ENCODE results near the gene ABCD3. TPM values are rescaled to one million over a fixed set of nuclear protein-coding genes. Genes with fewer than 3 reads are reported as not detected.

ABCD3 gene
- total and polyA plus RNA-seq, 2 of the 8 experiments (the other 6 are each of a cell fraction or from before 2014, with no cell fraction given), result 6.6 to 29.4 TPM

DNA sequence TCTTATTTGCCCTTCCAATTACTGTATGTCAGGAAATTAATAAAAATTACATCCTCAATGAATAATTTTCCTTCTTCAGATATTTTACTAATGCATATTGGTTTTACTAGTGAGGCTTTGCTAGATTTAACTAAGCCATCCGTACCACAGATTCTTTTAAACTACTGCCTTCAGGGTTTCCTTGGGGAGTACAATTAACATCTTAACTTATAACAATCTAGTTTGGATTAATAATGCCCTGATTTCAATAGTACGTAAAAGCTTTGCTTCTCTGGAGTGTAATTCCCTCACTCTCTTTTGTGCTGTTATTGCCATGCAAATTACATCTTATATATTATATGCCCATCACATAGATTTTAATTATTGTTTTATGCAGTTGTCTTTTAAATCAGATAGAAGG lies 147.7 kb downstream of the ABCD3 start (continued):
- TF ChIP-seq, protein P1, sequence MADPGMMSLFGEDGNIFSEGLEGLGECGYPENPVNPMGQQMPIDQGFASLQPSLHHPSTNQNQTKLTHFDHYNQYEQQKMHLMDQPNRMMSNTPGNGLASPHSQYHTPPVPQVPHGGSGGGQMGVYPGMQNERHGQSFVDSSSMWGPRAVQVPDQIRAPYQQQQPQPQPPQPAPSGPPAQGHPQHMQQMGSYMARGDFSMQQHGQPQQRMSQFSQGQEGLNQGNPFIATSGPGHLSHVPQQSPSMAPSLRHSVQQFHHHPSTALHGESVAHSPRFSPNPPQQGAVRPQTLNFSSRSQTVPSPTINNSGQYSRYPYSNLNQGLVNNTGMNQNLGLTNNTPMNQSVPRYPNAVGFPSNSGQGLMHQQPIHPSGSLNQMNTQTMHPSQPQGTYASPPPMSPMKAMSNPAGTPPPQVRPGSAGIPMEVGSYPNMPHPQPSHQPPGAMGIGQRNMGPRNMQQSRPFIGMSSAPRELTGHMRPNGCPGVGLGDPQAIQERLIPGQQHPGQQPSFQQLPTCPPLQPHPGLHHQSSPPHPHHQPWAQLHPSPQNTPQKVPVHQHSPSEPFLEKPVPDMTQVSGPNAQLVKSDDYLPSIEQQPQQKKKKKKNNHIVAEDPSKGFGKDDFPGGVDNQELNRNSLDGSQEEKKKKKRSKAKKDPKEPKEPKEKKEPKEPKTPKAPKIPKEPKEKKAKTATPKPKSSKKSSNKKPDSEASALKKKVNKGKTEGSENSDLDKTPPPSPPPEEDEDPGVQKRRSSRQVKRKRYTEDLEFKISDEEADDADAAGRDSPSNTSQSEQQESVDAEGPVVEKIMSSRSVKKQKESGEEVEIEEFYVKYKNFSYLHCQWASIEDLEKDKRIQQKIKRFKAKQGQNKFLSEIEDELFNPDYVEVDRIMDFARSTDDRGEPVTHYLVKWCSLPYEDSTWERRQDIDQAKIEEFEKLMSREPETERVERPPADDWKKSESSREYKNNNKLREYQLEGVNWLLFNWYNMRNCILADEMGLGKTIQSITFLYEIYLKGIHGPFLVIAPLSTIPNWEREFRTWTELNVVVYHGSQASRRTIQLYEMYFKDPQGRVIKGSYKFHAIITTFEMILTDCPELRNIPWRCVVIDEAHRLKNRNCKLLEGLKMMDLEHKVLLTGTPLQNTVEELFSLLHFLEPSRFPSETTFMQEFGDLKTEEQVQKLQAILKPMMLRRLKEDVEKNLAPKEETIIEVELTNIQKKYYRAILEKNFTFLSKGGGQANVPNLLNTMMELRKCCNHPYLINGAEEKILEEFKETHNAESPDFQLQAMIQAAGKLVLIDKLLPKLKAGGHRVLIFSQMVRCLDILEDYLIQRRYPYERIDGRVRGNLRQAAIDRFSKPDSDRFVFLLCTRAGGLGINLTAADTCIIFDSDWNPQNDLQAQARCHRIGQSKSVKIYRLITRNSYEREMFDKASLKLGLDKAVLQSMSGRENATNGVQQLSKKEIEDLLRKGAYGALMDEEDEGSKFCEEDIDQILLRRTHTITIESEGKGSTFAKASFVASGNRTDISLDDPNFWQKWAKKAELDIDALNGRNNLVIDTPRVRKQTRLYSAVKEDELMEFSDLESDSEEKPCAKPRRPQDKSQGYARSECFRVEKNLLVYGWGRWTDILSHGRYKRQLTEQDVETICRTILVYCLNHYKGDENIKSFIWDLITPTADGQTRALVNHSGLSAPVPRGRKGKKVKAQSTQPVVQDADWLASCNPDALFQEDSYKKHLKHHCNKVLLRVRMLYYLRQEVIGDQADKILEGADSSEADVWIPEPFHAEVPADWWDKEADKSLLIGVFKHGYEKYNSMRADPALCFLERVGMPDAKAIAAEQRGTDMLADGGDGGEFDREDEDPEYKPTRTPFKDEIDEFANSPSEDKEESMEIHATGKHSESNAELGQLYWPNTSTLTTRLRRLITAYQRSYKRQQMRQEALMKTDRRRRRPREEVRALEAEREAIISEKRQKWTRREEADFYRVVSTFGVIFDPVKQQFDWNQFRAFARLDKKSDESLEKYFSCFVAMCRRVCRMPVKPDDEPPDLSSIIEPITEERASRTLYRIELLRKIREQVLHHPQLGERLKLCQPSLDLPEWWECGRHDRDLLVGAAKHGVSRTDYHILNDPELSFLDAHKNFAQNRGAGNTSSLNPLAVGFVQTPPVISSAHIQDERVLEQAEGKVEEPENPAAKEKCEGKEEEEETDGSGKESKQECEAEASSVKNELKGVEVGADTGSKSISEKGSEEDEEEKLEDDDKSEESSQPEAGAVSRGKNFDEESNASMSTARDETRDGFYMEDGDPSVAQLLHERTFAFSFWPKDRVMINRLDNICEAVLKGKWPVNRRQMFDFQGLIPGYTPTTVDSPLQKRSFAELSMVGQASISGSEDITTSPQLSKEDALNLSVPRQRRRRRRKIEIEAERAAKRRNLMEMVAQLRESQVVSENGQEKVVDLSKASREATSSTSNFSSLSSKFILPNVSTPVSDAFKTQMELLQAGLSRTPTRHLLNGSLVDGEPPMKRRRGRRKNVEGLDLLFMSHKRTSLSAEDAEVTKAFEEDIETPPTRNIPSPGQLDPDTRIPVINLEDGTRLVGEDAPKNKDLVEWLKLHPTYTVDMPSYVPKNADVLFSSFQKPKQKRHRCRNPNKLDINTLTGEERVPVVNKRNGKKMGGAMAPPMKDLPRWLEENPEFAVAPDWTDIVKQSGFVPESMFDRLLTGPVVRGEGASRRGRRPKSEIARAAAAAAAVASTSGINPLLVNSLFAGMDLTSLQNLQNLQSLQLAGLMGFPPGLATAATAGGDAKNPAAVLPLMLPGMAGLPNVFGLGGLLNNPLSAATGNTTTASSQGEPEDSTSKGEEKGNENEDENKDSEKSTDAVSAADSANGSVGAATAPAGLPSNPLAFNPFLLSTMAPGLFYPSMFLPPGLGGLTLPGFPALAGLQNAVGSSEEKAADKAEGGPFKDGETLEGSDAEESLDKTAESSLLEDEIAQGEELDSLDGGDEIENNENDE (IDR thresholded peaks at IDR 0.05; ENCODE audit: insufficient replicate concordance, low read length), result no peak
- TF ChIP-seq, protein P2, sequence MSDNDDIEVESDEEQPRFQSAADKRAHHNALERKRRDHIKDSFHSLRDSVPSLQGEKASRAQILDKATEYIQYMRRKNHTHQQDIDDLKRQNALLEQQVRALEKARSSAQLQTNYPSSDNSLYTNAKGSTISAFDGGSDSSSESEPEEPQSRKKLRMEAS (IDR thresholded peaks at IDR 0.05), result no peak
- TF ChIP-seq JUND (IDR thresholded peaks at IDR 0.05; ENCODE audit: low read length), result no peak
- no peak for TF ChIP-seq CTBP2 (IDR thresholded peaks at IDR 0.05; ENCODE audit: borderline replicate concordance, insufficient read depth, insufficient read length, low read length)
- TF ChIP-seq SIN3A (conservative IDR thresholded peaks at IDR 0.05 in 1 of 2, IDR thresholded peaks at IDR 0.05 in 1 of 2; ENCODE audit: low read depth in 1 of 2, low read length in 2 of 2), result no peak
- no peak for TF ChIP-seq SP1 (IDR thresholded peaks at IDR 0.05; ENCODE audit: low read depth, low read length)
- TF ChIP-seq GTF2F1 (IDR thresholded peaks at IDR 0.05; ENCODE audit: borderline replicate concordance, low read depth, low read length), result no peak
- no peak for TF ChIP-seq NRF1 (IDR thresholded peaks at IDR 0.05; ENCODE audit: low read depth, low read length)
- no peak for TF ChIP-seq YY1 (IDR thresholded peaks at IDR 0.05; ENCODE audit: low read depth, low read length)
- no peak for TF ChIP-seq ZNF274 (IDR thresholded peaks at IDR 0.05; ENCODE audit: borderline replicate concordance, extremely low read depth, low read length)
